Measurements from ENCODE around the gene APLN. TPM values are rescaled to one million over a fixed set of nuclear protein-coding genes. Genes with fewer than 3 reads are reported as not detected.

Gene APLN
- polyA plus RNA-seq, 1 donor (not counting 4 experiments of a cell fraction or from before 2014, with no cell fraction given) = 1.8 TPM

GRCh38 chrX:129652565-129653169 lies 2.1 kb downstream of the APLN start:
- H3K4me1 ChIP-seq (ENCODE audit: control insufficient read depth, extremely low read depth, insufficient read depth, low read length) = peaks cover 4% of the 10 kb centered on the region
- FAIRE-seq (no peak), DNase-seq (ENCODE audit: low read depth, low spot score) (no peak)
- H3K9me3 ChIP-seq (ENCODE audit: control insufficient read depth, low read depth, low read length) = no peaks in the 10 kb centered on the region
- peaks cover 16% of the 10 kb centered on the region for H3K27me3 ChIP-seq (ENCODE audit: control insufficient read depth, extremely low read depth, insufficient read depth, low read length)
- H3K4me3 ChIP-seq (ENCODE audit: control insufficient read depth in 2 of 3, extremely low read depth in 1 of 3, insufficient read depth in 2 of 3, low read depth in 1 of 3, low read length in 3 of 3) = no peak overlapping the region
- H4K20me1 ChIP-seq (ENCODE audit: control insufficient read depth, extremely low read depth, insufficient read depth, low read length) = no peaks in the 10 kb centered on the region
- dilution Hi-C loops (cut with MboI; ENCODE audit: extremely low pct_ligation_motif_present, low sequenced_read_pairs) = no loop called here
- H3K9ac ChIP-seq (ENCODE audit: control insufficient read depth, extremely low read depth, insufficient read depth, low read length) = no peak overlapping the region
- H3K36me3 ChIP-seq (ENCODE audit: control insufficient read depth in 2 of 2, extremely low read depth in 1 of 2, insufficient read depth in 2 of 2, low read length in 2 of 2) = no peaks in the 10 kb centered on the region
- H2AFZ ChIP-seq (ENCODE audit: control insufficient read depth, low read length) = no peak overlapping the region
- TF ChIP-seq CTCF (optimal IDR thresholded peaks at IDR 0.05 in 1 of 3, IDR thresholded peaks at IDR 0.05 in 1 of 3, conservative IDR thresholded peaks at IDR 0.05 in 1 of 3; ENCODE audit: extremely low read depth in 1 of 3, insufficient read depth in 2 of 3, low read length in 3 of 3) (no peak), EZH2 (IDR thresholded peaks at IDR 0.05; ENCODE audit: low read length) (no peak)
- H3K4me2 ChIP-seq (ENCODE audit: control insufficient read depth, extremely low read depth, insufficient read depth, low read depth, low read length) = no peak overlapping the region
- no peak overlapping the region for H3K27ac ChIP-seq (ENCODE audit: control insufficient read depth, insufficient read depth, low read length)
- no peaks in the 10 kb centered on the region for H3K9me1 ChIP-seq (ENCODE audit: control insufficient read depth, extremely low read depth, insufficient read depth, low read length)
- no peaks in the 10 kb centered on the region for H3K79me2 ChIP-seq (ENCODE audit: control insufficient read depth, insufficient read depth, low read length)

GRCh38 chrX:129651756-129652564 lies 2.8 kb downstream of the APLN start:
- no peak overlapping the region for H2AFZ ChIP-seq (ENCODE audit: control insufficient read depth, low read length)
- no peak overlapping the region for H3K4me2 ChIP-seq (ENCODE audit: control insufficient read depth, extremely low read depth, insufficient read depth, low read depth, low read length)
- H3K27me3 ChIP-seq (ENCODE audit: control insufficient read depth, extremely low read depth, insufficient read depth, low read length) = peaks cover 19% of the 10 kb centered on the region
- H3K27ac ChIP-seq (ENCODE audit: control insufficient read depth, insufficient read depth, low read length) = no peak overlapping the region
- DNase-seq (ENCODE audit: low read depth, low spot score) = no peak
- H4K20me1 ChIP-seq (ENCODE audit: control insufficient read depth, extremely low read depth, insufficient read depth, low read length) = no peaks in the 10 kb centered on the region
- no peaks in the 10 kb centered on the region for H3K9me3 ChIP-seq (ENCODE audit: control insufficient read depth, low read depth, low read length)
- FAIRE-seq = no peak
- H3K9ac ChIP-seq (ENCODE audit: control insufficient read depth, extremely low read depth, insufficient read depth, low read length) = no peak overlapping the region
- no peaks in the 10 kb centered on the region for H3K79me2 ChIP-seq (ENCODE audit: control insufficient read depth, insufficient read depth, low read length)
- no peak overlapping the region for H3K4me3 ChIP-seq (ENCODE audit: control insufficient read depth in 2 of 3, extremely low read depth in 1 of 3, insufficient read depth in 2 of 3, low read depth in 1 of 3, low read length in 3 of 3)
- H3K36me3 ChIP-seq (ENCODE audit: control insufficient read depth in 2 of 2, extremely low read depth in 1 of 2, insufficient read depth in 2 of 2, low read length in 2 of 2) = no peaks in the 10 kb centered on the region
- peaks cover 4% of the 10 kb centered on the region for H3K4me1 ChIP-seq (ENCODE audit: control insufficient read depth, extremely low read depth, insufficient read depth, low read length)
- no peak for TF ChIP-seq CTCF (optimal IDR thresholded peaks at IDR 0.05 in 1 of 3, IDR thresholded peaks at IDR 0.05 in 1 of 3, conservative IDR thresholded peaks at IDR 0.05 in 1 of 3; ENCODE audit: extremely low read depth in 1 of 3, insufficient read depth in 2 of 3, low read length in 3 of 3)
- TF ChIP-seq EZH2 (IDR thresholded peaks at IDR 0.05; ENCODE audit: low read length) = no peak
- dilution Hi-C loops (cut with MboI; ENCODE audit: extremely low pct_ligation_motif_present, low sequenced_read_pairs) = no loop called here
- no peaks in the 10 kb centered on the region for H3K9me1 ChIP-seq (ENCODE audit: control insufficient read depth, extremely low read depth, insufficient read depth, low read length)

All from keratinocyte (primary cell).